K562 (cell line): ENCODE results near the gene RAP1A. TPM values are rescaled to one million over a fixed set of nuclear protein-coding genes. Genes with fewer than 3 reads are reported as not detected.

Source experiments
- ATAC-seq: fragments of 200-7000 bp; cut with Tn5 transposase; 3 replicates; pipeline ENCODE4 v1.9.1; 2020; ENCODE audit warnings: moderate library complexity
- BruUV-seq: library from RNA; stranded (reverse); fragments of 400-500 nt; replicated peaks from 2 replicates; lab custom pipeline; 2021; lab: Mats Ljungman, UMichigan
- CTCF ChIA-PET: fragments of 300-600 bp; formaldehyde crosslinking; extraction: SDS; loops from one replicate; lab custom pipeline; 2021; ENCODE audit warnings: low intra/inter-chr PET ratio; lab: Yijun Ruan, JAX
- POLR2A ChIA-PET: fragments of 300-600, 350-650 bp; sonication (Branson Sonifier 250); formaldehyde crosslinking; extraction: SDS; loops from one replicate; lab custom pipeline; 2021; ENCODE audit warnings: antibody characterized with exemption, inconsistent platforms; lab: Yijun Ruan, JAX
- DNase-seq, 4 experiments: peaks; one replicate each; pipeline versions ENCODE4 v3.0.0 to v3.0.0-alpha.2; 2011 to 2018; ENCODE audit warnings: low spot score in 3 of 4, mixed read lengths in 3 of 4; ENCODE audit errors: extremely low read depth in 1 of 4
- FAIRE-seq: peaks from 2 replicates; lab custom pipeline; 2011; peaks lifted over from hg19 to GRCh38; lab: Jason Lieb, UNC
- H2AFZ ChIP-seq: 2 replicates; pipeline ENCODE4 v1.6.0; 2011; ENCODE audit warnings: low read depth, low read length, control low read depth, inconsistent platforms
- H3K27ac ChIP-seq: fragments of 200-600 bp; 3 replicates; pipeline ENCODE4 v1.8.0; 2011; ENCODE audit warnings: low read depth, mild to moderate bottlenecking, control low read depth, inconsistent platforms, low read length, moderate library complexity, mixed read lengths; ENCODE audit errors: extremely low read depth
- H3K27me3 ChIP-seq, 2 experiments: fragments of 300-600 bp in 1 of 2; 2 replicates in 1 of 2; 3 replicates in 1 of 2; pipeline versions ENCODE4 v1.6.0 to v1.8.0; 2011; ENCODE audit warnings: inconsistent platforms in 2 of 2, low read length in 2 of 2, mild to moderate bottlenecking in 1 of 2, mixed read lengths in 1 of 2, moderate library complexity in 1 of 2; ENCODE audit not compliant: control insufficient read depth in 2 of 2, insufficient read depth in 2 of 2
- H3K36me3 ChIP-seq: fragments of 300-600 bp; 3 replicates; pipeline ENCODE4 v1.8.0; 2011; ENCODE audit warnings: mild to moderate bottlenecking, low read length, inconsistent platforms; ENCODE audit not compliant: control insufficient read depth, insufficient read depth
- H3K4me1 ChIP-seq, 2 experiments: fragments of 200-600 bp in 1 of 2; replicated peaks in 1 of 2; 2 replicates in 1 of 2; 3 replicates in 1 of 2; pipeline versions ENCODE4 v1.5.1 to v1.8.0; 2011; ENCODE audit warnings: inconsistent platforms in 2 of 2, low read length in 2 of 2, mild to moderate bottlenecking in 1 of 2, mixed read lengths in 1 of 2, moderate library complexity in 1 of 2; ENCODE audit not compliant: control insufficient read depth in 2 of 2, insufficient read depth in 2 of 2
- H3K4me2 ChIP-seq: 2 replicates; pipeline ENCODE4 v1.6.1; 2011; ENCODE audit warnings: low read length, control low read depth, inconsistent platforms, mixed read lengths; ENCODE audit not compliant: insufficient read depth
- H3K4me3 ChIP-seq: fragments of 200-600 bp; sonication (generic), shearing (Covaris generic); 2 replicates; pipeline ENCODE4 v1.5.1; 2016; ENCODE audit warnings: control low read depth, inconsistent platforms
- H3K79me2 ChIP-seq: fragments of 200-600 bp; 3 replicates; pipeline ENCODE4 v1.8.0; 2011; ENCODE audit warnings: low read length, inconsistent platforms; ENCODE audit not compliant: control insufficient read depth, insufficient read depth
- H3K9ac ChIP-seq, 2 experiments: 2 replicates each; pipeline versions ENCODE4 v1.6.0 to v1.6.1; 2011; ENCODE audit warnings: low read depth in 2 of 2, low read length in 2 of 2, control low read depth in 1 of 2, inconsistent platforms in 1 of 2, mild to moderate bottlenecking in 1 of 2, mixed read lengths in 1 of 2; ENCODE audit not compliant: insufficient read depth in 1 of 2
- H3K9me1 ChIP-seq: one replicate; pipeline ENCODE4 v1.6.0; 2011; ENCODE audit warnings: inconsistent platforms, mild to moderate bottlenecking, low read length, moderate library complexity; ENCODE audit not compliant: control insufficient read depth, insufficient read depth
- H3K9me3 ChIP-seq: replicated peaks from 2 replicates; pipeline ENCODE4 v1.5.1; 2011; ENCODE audit warnings: low read depth, low read length, inconsistent platforms; ENCODE audit not compliant: control insufficient read depth, insufficient read depth
- H4K20me1 ChIP-seq: replicated peaks from 2 replicates; pipeline ENCODE4 v1.6.1; 2011; ENCODE audit warnings: low read length, inconsistent platforms, mixed read lengths; ENCODE audit not compliant: control insufficient read depth, insufficient read depth
- POLR3G ChIP-seq: IDR thresholded peaks from 2 replicates; pipeline ENCODE4 v1.6.1; 2011; ENCODE audit not compliant: insufficient read length, insufficient replicate concordance; ENCODE audit errors: extremely low read depth
- RAD21 ChIP-seq, 2 experiments: fragments of 250-450 bp in 1 of 2; fragments of 450-650 bp in 1 of 2; sonication (Bioruptor Pico) in 1 of 2; formaldehyde crosslinking in 1 of 2; IDR thresholded peaks in 1 of 2; conservative IDR thresholded peaks in 1 of 2; 2 replicates each; pipeline versions ENCODE4 v1.4.0 to v1.8.0; 2020 to 2022; ENCODE audit warnings: mild to moderate bottlenecking in 2 of 2, moderate library complexity in 1 of 2
- WGBS: fragments of 100-300 bp; shearing (Covaris generic); methylation state at CpG from one replicate; pipeline ENCODE4 v1.1.6; 2016; ENCODE audit warnings: low coverage, mixed read lengths; ENCODE audit not compliant: insufficient coverage; ENCODE audit errors: missing lambda C conversion rate; 5-methylcytosine and 5-hydroxymethylcytosine counted together
- in situ Hi-C: fragments of 300-500 bp; cut with MboI; formaldehyde crosslinking; loops from 4 replicates; pipeline ENCODE4 v1.15.0; 2018; ENCODE audit warnings: inconsistent platforms, mixed read lengths
- intact Hi-C: fragments of 100-400 bp; cut with micrococcal nuclease; formaldehyde crosslinking; loops from 2 replicates; pipeline ENCODE4 v1.14.2; 2022
- polyA plus RNA-seq, 8 experiments: library from polyadenylated mRNA; depleted of rRNA in 4 of 8; stranded (reverse) in 5 of 8; unstranded in 3 of 8; fragments of >200 nt; fragmentation: Nextera tagmentation in 2 of 8; fragmentation: Illumina TruSeq in 1 of 8; extraction: Ambion mirVana in 2 of 8; extraction: Trizol in 1 of 8; gene quantifications; 2 replicates each; pipeline versions ENCODE4 v1.2.1 to v1.2.3, GENCODE V29; 2011 to 2014; ENCODE audit warnings: inconsistent platforms in 1 of 8, missing spikeins in 1 of 8
- total RNA-seq, 7 experiments: library from RNA; depleted of rRNA in 6 of 7; stranded (reverse); fragments of >200 nt in 6 of 7; fragmentation: Illumina TruSeq in 2 of 7; extraction: Trizol in 2 of 7; gene quantifications; 2 replicates each; pipeline versions ENCODE4 v1.2.1 to v1.2.3, GENCODE V29; 2011 to 2021; ENCODE audit warnings: low replicate concordance in 1 of 7
- TF ChIP-seq, protein P1 (sequence below), 3 experiments: IDR thresholded peaks in 2 of 3; conservative IDR thresholded peaks in 1 of 3; 2 replicates each; pipeline ENCODE4 v1.5.1; 2011 to 2012; ENCODE audit warnings: low read length in 3 of 3, mild to moderate bottlenecking in 3 of 3, control low read depth in 2 of 3, improper control_type of control experiment in 1 of 3, inconsistent platforms in 1 of 3, low read depth in 1 of 3, mixed read lengths in 1 of 3, moderate library complexity in 1 of 3; ENCODE audit not compliant: insufficient read depth in 2 of 3

RAP1A gene
- total and polyA plus RNA-seq, 9 of the 15 experiments (the other 6 are each of a cell fraction or from before 2014, with no cell fraction given) = 13.4 to 86.2 (median 32.5) TPM

DNA sequence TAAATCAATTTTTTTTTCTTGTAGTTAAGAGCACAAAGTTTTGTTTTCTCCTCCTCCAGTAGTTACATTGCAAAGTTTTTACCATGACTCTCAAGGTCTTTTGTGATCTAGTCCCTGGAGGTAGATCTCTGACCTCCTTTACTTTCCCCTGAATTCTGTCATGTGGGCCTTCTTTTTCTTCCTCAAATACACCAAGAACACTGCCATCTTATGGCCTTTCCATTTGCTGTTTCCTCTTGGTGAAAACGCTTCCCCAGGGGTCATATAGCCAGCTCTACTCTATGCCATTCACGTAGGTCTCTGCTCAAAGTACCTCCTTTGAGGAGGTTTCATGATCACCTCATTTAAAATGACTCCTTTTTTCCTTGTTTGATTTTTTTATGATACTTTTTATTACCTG, 138.8 kb downstream of the RAP1A start:
- ChIA-PET POLR2A (no interaction called here), CTCF (interaction anchor here (0.6 to 1.0 kb wide), 4 partner anchors 11 to 281 kb away, joined by 3 to 7 read pairs (median 4); no protein-coding TSS in a partner anchor)
- ATAC-seq (no peak), FAIRE-seq (no peak), DNase-seq (no peak)
- H3K27me3 ChIP-seq = no peaks in the 10 kb centered on the region
- no peak overlapping the region for H2AFZ ChIP-seq
- H3K27ac ChIP-seq = no peak overlapping the region
- no TSS peak for BruUV-seq
- H3K9ac ChIP-seq = no peak overlapping the region
- WGBS = 84% methylated on average over 2 of the region's 2 CpGs
- intact Hi-C loops = no loop called here
- no peak overlapping the region for H3K4me3 ChIP-seq
- no peaks in the 10 kb centered on the region for H3K9me1 ChIP-seq
- peaks cover 63% of the 10 kb centered on the region for H3K36me3 ChIP-seq
- no peaks in the 10 kb centered on the region for H3K9me3 ChIP-seq
- H3K79me2 ChIP-seq = peaks cover 32% of the 10 kb centered on the region
- no peak overlapping the region for H3K4me2 ChIP-seq
- no peak for TF ChIP-seq POLR3G
- TF ChIP-seq, protein P1, sequence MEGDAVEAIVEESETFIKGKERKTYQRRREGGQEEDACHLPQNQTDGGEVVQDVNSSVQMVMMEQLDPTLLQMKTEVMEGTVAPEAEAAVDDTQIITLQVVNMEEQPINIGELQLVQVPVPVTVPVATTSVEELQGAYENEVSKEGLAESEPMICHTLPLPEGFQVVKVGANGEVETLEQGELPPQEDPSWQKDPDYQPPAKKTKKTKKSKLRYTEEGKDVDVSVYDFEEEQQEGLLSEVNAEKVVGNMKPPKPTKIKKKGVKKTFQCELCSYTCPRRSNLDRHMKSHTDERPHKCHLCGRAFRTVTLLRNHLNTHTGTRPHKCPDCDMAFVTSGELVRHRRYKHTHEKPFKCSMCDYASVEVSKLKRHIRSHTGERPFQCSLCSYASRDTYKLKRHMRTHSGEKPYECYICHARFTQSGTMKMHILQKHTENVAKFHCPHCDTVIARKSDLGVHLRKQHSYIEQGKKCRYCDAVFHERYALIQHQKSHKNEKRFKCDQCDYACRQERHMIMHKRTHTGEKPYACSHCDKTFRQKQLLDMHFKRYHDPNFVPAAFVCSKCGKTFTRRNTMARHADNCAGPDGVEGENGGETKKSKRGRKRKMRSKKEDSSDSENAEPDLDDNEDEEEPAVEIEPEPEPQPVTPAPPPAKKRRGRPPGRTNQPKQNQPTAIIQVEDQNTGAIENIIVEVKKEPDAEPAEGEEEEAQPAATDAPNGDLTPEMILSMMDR (IDR thresholded peaks at IDR 0.05 in 2 of 3, conservative IDR thresholded peaks at IDR 0.05 in 1 of 3; ENCODE audit: insufficient read depth in 2 of 3, low read depth in 1 of 3, low read length in 3 of 3) = peak in 2 of 3 experiments; percentile 20 to 27; a peak in 2 of 6 replicates
- TF ChIP-seq RAD21 (CRISPR knock-in tag; conservative IDR thresholded peaks at IDR 0.05 in 1 of 2, IDR thresholded peaks at IDR 0.05 in 1 of 2) = 0 out of 4 replicates have a peak, but pooled peaks of 1 of the 2 experiments have one; percentile 6
- in situ Hi-C loops = loop anchor here (5.0 kb wide), 1 partner anchor 276 kb away; no protein-coding TSS in a partner anchor
- no peaks in the 10 kb centered on the region for H4K20me1 ChIP-seq
- H3K4me1 ChIP-seq = peaks cover 9 to 15% of the 10 kb centered on the region in 2 experiments
